Prostate gland (tissue), 2 donors: ENCODE results near the gene NR6A1.

Experiments
- POLR2A ChIP-seq: fragments of 450-650 bp; IDR thresholded peaks from one replicate; pipeline ENCODE4 v1.6.1; 2016; ENCODE audit warnings: antibody characterized with exemption, mild to moderate bottlenecking
- POLR2AphosphoS5 ChIP-seq: sonication (generic); formaldehyde crosslinking; IDR thresholded peaks from one replicate; pipeline ENCODE4 v1.6.1; 2017; ENCODE audit warnings: antibody characterized with exemption
- TF ChIP-seq, protein P1 (sequence below), 4 experiments: fragments of 200-600 bp in 2 of 4; fragments of 450-650 bp in 2 of 4; sonication (generic) in 2 of 4; IDR thresholded peaks; 1 replicate in 3 of 4; 2 replicates in 1 of 4; pipeline ENCODE4 v1.5.1; 2016 to 2019; ENCODE audit warnings: antibody characterized with exemption in 4 of 4, mild to moderate bottlenecking in 2 of 4, moderate library complexity in 2 of 4

DNA sequence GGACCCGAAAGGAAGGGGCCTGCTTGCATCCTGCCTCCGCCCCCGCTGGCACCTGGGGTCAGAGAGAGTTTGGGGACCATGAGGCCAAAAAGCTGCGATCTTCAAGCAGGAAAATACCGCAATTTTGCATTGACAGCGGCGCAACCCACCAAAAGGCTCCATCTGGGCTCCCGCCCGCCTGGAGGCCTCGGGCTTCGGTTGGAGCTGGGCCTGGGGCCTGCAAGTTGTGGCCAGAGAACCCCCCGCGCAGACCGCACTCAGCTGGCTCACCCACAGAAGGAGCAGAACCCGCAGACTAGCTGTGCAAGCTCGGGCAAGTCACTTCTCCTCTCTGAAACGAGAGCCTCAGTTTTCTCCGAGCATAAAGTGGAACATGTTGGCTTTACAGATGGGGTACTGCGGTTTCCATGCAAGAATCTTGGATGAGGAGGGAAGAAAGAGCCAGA lies 265.2 kb downstream of the NR6A1 start:
- TF ChIP-seq, protein P1, sequence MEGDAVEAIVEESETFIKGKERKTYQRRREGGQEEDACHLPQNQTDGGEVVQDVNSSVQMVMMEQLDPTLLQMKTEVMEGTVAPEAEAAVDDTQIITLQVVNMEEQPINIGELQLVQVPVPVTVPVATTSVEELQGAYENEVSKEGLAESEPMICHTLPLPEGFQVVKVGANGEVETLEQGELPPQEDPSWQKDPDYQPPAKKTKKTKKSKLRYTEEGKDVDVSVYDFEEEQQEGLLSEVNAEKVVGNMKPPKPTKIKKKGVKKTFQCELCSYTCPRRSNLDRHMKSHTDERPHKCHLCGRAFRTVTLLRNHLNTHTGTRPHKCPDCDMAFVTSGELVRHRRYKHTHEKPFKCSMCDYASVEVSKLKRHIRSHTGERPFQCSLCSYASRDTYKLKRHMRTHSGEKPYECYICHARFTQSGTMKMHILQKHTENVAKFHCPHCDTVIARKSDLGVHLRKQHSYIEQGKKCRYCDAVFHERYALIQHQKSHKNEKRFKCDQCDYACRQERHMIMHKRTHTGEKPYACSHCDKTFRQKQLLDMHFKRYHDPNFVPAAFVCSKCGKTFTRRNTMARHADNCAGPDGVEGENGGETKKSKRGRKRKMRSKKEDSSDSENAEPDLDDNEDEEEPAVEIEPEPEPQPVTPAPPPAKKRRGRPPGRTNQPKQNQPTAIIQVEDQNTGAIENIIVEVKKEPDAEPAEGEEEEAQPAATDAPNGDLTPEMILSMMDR (IDR thresholded peaks at IDR 0.05) = no peak
- no peak for TF ChIP-seq POLR2A
- TF ChIP-seq POLR2AphosphoS5 = no peak
